HG03097 (cell line): Measurements from ENCODE around the gene A4GNT.
A peak's percentile ranks its signal among the peaks of the same experiment; 100 is the strongest.
"Not testable (repeated sequence)": the region's sequence is repeated elsewhere in the genome, so short reads cannot be mapped to it uniquely, and the experiment has no call there.

Experiments used
- ATAC-seq: cut with Tn5 transposase; IDR thresholded peaks from one replicate; pipeline ENCODE4 v1.9.1; 2021; ENCODE audit not compliant: unreplicated experiment, low FRiP score

Gene A4GNT

DNA sequence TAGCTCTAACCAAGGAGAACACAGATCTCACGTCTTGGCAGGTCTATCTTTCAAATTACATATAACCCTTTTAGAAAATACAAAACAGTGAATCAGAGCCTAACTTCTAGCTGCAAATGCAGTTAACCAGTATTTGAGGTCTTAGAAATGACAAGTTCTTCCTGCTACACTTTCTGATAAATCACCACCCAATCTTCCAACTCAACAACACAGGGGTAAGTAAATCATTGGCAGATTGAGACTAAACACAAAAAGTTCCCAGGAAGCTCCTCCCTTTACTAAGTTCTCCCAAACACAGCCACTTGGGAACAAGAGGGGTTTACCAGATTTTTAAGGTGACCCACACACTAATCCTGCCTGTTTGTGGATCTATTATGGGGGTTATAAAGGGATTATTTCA is at the start of gene A4GNT:
TSS of gene A4GNT (minus strand) at position 152 of the 400 bp plus-strand sequence. CDS start 1,134 bp downstream, outside the sequence.
- ATAC-seq = no peak

DNA sequence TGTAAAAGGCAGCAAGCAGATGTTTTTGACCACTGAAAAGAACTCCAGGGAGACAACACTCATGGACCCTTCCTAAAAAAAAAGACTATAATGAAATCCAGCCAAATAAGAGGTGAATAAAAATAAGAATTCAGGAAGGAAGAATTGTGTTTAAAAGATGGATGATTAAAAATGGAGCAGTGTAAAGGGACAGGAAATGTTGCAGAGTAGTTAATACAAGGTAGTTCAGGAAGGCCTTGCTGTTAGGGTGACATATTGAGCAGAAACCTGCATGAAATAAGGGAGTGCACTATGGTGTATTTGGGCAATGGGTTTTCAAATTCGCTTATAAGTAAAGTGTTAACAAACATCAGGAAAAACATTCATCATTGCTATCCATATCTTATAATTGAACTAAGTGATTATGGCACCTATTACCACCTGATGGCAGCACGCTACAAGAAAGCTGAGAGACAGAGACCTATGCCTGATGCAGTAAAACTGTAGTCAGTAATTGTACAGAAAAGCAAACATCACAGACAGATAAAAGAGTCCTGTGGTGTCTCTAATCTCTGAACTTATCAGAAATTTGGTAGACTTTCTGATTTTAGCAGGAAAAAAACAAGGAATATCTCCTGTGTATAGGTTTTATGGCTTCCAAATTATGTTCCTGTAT is 48.3 kb upstream of the A4GNT start:
- ATAC-seq = peak; percentile 48

GRCh38 chr3:138174421-138175131 is 42.4 kb upstream of the A4GNT start, which contains the start of gene DBR1:
Gene DBR1, minus strand, starts transcription at chr3:138174921. Its CDS starts 126 bp downstream, at chr3:138174795.
- peak; percentile 84 for ATAC-seq

DNA sequence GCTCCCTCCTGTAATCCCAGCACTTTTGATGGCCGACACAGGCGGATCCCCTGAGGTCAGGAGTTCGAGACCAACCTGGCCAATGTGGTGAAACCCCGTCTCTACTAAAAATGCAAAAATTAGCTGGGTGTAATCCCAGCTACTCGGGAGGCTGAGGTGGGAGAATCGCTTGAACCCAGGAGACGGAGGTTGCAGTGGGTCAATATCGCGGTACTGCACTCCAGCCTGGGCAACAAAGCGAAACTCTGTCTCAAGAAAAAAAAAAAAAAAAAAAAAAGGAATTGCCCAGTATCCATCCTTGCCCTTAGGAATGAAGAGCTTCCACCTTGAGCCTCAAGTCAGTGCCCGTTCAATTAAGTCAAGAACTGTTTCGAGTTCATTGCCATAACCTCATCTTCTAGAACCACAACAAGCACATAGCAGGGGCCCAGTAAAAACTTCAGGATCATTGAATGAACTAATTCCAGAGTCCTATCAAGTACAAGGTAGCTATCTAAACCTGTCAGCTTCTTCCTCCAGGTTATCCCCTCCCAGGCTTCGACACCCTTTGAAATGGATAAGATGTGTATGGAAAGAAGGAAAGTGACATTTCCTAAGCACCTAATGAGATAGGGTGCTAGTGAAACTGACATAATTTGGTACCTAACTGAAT is 41.7 kb upstream of the A4GNT start:
- ATAC-seq = no peak

DNA sequence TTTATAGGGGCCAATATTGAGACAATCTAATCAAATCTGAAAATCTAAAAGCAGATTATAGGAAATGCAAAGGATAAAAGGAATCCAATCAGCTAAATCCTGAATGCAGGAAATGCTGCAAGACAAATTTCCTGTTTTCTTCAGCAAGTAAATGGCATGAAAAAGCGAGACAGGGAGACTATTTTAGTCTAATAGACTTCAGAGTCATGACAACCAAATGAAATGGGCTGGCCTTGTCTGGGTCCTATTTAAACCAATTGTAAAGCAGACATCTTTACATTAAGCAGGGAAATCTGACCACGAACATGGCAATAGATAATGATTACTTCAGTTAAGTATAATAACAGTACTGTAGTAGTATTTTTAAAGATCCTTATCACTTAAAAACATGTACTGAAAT is 40.4 kb upstream of the A4GNT start:
- ATAC-seq = no peak

DNA sequence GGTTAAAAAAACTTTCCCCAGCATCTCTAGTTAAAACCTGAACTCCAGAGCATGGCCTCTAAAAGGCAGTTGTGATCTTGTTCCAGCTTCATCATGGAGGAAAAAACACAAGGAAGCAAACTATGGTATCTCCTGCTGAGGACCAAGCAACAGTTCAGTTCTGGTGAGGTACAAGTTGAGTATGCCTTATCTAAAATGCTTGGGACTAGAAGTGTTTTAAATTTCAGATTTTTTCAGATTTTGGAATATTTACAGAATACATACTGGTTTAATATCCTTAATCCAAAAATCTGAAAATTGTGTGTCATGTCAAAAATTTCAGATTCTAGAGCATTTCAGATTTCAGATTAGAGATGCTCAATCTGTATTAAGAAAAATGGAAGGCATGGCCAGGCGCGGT is 32.9 kb upstream of the A4GNT start:
- no peak for ATAC-seq

- no peak for ATAC-seq
Measured at GRCh38 chr3:138157743-138158142, 25.6 kb upstream of the A4GNT start.

DNA sequence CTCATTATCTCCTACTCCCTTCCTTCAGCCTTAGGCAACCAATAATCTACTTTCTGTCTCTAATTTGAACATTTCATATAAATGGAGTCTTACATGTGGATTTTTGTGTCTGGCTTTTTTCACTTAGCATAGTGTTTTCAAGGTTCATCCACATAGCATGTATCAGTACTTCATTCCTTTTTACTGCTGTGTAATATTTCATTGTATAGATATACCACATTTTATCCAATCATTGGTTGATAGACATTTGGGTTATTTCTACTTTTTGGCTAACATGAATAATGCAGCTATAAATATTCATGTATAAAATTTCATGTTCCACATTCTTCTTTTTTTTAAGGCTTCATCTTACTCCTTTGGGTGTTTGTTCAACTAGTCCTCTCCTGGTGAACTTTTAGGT is 22.3 kb upstream of the A4GNT start:
- no peak for ATAC-seq

DNA sequence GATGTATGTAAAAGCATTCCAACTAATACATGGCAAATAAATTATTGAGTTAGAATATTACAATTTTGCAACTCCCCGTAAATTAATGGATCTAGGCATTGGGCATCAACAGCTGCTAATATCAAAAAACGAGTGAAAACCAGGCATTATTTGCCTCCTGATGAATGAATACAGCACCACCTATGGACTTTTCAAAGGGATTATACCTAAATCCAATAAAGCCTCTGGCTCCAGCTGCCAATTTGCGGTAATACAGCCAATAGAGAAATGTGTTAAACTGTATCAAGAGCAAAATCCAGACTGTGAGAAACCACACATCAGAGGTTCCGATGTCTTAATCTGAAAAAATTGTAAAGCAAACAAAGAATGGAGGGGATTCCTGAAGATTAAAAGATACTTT is 16.3 kb upstream of the A4GNT start:
- no peak for ATAC-seq

DNA sequence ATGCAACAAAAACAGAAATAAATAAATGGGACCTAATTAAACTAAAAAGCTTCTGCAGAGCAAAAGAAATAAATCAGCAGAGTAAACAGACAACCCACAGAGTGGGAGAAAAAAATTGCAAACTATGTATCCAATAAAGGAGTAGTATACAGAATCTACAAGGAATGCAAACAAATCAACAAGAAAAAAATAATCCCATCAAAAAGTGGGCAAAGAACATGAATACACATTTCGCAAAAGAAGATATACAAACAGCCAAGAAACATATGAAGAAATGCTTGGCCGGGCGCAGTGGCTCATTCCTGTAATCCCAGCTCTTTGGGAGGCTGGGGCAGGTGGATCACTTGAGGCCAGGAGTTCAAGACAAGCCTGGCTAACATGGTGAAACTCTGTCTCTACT is 10.0 kb upstream of the A4GNT start:
- ATAC-seq = not testable (repeated sequence)

- ATAC-seq = no peak
Measured at GRCh38 chr3:138140940-138141339, 8.8 kb upstream of the A4GNT start.

DNA sequence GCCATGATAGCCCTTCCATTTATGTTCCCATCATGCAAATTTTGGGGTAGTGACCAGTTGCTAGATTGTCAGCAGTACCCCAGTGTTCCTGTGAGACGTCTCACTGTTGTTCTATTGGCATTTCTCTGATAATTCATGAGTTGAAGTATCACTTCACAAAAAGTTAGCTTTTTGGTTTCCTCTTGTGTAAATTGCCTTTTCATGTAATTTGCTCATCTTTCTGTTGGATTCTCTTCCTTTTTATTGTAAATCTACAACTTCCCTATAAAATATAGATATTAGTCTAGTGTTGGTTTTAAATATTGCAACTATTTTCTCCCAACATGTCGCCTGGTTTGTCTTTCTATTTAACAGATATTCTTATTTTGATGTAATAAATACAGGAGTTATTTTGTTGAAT is 7.5 kb upstream of the A4GNT start:
- ATAC-seq = no peak

GRCh38 chr3:138137861-138138260 is 5.7 kb upstream of the A4GNT start:
- ATAC-seq = no peak

DNA sequence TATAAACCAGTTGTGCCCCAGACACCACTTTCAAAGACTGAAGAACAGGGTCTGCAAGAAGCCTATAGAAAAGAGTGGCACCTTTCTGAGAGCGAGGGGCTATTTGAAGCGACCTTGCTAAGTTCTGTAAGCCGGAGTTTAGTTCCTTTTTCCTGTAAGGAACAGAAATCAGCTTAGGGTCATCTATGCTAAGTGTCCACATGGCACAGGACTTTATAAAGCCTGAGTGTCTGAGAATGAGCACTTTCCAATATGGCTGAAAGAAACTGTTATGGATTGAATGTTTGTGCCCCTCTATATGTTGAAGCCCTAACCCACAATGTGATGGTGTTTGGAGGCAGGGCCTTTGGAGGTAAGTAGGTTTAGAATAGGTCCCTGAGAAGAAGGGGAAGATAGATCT is 4.0 kb upstream of the A4GNT start:
- no peak for ATAC-seq

DNA sequence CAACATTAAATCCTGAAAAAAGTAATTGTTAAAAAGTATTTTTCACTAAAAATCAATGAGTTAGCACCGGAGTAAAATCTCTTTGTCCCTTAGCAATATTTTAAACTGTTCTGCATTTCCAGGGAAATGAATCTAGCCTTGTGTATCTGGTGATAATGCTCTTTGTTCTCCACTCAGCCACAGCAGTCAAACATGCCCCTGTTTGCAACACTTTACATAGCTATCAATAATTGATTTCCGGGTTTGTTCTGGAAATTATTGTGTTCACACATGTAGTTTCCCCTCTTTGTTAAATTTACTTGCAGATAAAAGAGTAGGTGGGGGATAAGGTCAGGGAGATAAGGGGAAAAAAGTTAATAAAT is 3.6 kb upstream of the A4GNT start:
- ATAC-seq = no peak

GRCh38 chr3:138135146-138135832 is 3.1 kb upstream of the A4GNT start:
- no peak for ATAC-seq

- no peak for ATAC-seq
Measured at GRCh38 chr3:138127636-138128365, 4.4 kb downstream of the A4GNT start.

DNA sequence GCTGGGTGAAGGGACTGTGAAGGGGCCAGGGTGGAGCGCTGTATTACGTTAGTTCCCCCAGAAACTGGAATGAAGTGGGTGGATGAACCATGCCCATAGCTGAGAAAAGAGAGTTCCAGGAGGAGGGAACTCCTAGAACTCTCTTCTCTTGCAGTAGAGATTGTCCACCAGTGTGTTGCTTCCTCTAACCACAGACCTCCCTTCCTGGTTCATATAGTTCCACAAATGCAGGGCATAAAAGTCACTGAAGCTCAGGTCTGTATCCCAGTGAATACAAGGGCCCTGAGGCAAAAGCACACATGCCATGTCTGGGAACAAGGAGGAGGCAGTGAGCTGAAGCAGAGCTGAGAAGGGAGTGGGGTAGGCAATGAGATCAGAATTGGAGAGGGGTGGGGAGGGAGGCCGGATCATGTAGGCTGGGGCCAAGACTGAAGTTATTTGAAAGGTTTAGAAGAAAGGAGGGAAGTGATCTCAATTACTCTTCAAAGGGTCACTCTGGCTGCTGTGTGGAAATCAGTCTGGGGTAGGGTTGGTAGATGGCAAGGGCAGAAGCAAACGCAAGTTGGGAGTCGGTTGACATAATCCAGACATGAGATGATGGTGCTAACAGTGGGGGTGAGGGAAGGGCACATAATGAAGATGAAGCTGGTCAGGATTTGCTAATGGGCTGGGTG is 6.5 kb downstream of the A4GNT start:
- no peak for ATAC-seq

GRCh38 chr3:138124706-138125355 is 7.4 kb downstream of the A4GNT start:
- no peak for ATAC-seq

GRCh38 chr3:138124188-138124587 is 8.0 kb downstream of the A4GNT start:
- no peak for ATAC-seq
